Right renal pelvis (tissue), 4 donors: Measurements from ENCODE around the gene CCL21. TPM values are rescaled to one million over a fixed set of nuclear protein-coding genes. Genes with fewer than 3 reads are reported as not detected.
A peak's percentile ranks its signal among the peaks of the same experiment; 100 is the strongest.

Experiments used
- DNase-seq, 4 donors: peaks; one replicate each; pipeline ENCODE4 v3.0.0-alpha.2; 2013; ENCODE audit warnings: low read depth in 4 of 4, low spot score in 3 of 4, missing footprints in 1 of 4
- polyA plus RNA-seq, 4 donors: library from polyadenylated mRNA; unstranded; fragments of 120-200 nt; gene quantifications; one replicate each; pipeline ENCODE4 v1.2.1, GENCODE V29; 2013; ENCODE audit not compliant: insufficient read length in 4 of 4

CCL21 gene
- polyA plus RNA-seq, 4 donors: 11.7 to 36.8 (median 23.6) TPM

- DNase-seq: no peak
Observed at GRCh38 chr9:34709196-34709978, 549 bp downstream of the CCL21 start.

- no peak for DNase-seq
Observed at GRCh38 chr9:34707130-34707529, 2.8 kb downstream of the CCL21 start.

DNA sequence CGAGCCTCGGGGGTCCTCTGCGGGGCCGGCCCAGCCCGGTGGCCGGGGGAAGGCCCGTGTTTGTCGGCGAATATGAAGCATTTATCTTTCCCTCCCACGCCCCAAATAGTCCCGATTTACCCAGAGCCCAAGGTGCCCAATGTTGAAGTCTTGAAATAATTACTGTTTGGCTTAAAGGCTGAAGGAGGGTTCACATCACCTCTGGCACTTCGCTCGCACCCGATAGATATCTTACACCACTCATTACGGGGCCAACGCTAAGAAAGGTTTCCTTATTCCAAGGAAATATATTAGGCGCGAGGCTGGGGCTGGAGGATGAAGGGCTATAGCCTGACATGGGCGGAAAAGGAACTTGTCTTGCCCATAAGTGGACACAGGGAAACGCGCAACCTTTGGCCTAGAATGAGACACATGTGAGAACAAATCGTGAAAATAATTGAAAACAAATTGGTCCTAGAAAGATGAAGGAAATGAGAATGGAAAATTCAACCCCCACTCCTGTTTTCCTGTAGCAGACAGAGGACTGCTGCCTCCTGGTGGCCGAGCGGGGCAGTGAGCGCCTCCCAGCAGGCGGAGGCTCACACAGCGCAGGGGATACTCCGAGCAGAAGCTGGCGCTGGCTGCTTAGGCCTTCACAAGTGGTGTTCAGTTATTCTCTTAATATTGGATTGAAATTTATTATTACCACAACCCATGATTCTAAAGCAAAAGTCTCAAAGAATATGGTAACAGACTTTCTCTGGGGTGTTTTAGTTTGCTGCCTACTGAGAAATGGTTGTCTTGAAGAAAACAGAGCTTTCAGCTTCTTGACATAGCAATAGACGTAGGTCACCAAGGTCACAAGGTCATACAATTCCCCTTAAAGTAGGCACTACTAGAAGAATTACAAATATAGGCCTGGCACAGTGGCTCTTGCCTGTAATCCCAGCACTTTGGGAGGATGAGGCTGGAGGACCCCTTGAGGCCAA, 7.9 kb downstream of the CCL21 start:
- DNase-seq: peak; percentile 61 to 74 (median 63)

DNA sequence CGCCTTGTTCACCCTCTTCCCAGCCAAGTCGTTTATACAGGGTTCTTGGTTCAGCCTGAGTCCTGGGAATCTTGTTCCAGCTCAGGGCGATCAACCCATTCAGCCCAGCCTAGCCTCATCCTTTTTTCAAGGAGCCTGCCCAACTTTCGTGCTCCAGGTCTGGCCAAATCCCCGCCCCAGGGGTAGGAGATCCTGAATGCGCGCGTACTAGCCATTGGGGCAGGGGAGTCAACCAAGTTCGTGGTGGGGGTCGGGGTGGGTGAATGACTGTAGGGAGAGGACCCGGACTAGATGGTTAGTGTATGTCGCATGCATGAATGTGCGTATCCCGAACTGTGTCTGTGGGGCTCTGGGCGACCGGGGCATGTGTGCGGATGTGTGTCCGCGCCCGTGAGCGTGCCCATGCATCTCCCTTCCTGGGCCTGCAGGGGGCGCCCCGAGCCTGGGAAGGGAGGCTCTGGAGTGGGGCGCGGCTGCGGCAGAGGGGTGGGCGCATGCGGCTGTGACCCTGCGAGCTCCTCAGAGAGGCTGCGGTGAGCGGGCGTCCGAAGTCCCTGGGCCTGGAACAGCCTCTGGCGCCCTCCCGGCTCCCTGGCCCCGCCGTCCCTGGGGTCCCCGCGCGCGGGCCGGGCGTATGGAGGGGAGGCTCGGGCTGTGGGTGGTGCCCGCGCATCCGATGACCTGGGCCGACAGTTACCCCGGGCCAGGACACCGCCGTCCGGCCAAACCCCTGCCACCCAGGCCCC, 8.7 kb downstream of the CCL21 start:
- peak in 3 of 4 donors; percentile 52 to 65 (median 63) for DNase-seq

- DNase-seq: no peak
Observed at GRCh38 chr9:34694811-34695210, 15.1 kb downstream of the CCL21 start.

- DNase-seq: no peak
Observed at GRCh38 chr9:34693560-34693959, 16.4 kb downstream of the CCL21 start.

DNA sequence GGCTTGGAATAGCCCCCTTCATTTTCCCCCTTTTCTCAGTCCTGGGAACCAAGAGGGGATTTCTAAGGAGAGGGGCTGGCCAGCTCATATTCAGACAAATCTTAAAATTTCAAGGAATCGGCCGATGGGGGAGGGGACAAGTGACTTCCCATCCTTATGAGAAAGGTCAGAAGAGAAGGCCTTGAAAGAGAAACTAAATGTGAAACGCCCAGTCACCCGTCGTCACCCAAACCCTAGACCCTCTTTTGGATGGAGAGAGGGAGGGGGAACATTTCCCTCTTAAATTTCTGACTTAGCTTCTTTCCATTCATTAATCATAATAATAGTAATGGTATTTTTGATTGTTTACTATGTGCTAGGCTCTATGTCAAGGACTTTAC, 18.0 kb downstream of the CCL21 start:
- DNase-seq: no peak

DNA sequence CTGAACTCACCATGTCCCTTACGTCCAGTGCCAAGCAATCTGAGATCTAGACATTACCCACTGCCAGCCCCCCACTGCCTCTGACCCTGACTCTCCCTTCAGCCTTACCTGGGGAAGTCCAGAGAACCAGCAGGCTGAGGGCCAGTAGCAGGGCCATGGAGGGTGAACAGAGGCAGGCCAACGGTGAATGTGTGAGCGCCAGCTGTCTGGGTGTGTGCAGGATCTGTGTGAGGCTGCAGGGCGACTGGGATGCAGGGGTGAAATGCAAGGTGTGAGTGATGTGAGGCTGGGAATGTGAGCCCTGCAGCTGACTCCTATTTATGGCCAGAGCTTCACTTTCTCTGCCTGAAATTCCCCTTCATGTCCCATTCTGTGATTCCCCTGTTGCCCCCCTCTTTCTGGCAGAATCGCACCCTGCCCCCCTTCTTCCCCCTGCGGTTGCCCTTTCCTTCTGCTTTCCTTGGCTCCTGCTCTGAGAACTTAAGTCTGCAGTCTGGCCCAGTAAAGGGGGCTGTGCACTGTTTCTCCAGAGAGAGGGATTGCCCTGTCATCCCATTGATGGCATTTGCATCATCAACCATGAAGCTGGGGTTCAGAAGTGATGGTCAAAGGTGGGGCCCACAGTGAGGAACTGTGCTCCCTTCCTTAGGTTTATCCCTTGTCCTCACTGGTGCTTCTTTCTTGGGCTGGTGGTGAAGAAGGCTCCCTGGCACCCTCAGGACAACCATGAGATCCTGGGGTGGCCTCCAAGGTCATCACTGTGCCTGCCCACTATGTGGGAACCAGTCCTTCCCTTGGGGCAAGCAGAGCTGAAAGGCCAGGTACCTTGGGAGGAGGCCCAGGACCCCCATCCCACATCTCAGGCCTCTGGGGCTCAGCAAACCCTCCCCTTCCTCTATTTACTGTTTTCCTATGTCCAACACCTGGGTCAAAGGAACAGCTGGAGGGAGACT, 18.7 kb downstream of the CCL21 start, which contains the start of gene CCL19:
Gene CCL19, minus strand, starts transcription at position 294 of the 953 bp plus-strand sequence. Its CDS starts 137 bp downstream, at position 157.
- no peak for DNase-seq

DNA sequence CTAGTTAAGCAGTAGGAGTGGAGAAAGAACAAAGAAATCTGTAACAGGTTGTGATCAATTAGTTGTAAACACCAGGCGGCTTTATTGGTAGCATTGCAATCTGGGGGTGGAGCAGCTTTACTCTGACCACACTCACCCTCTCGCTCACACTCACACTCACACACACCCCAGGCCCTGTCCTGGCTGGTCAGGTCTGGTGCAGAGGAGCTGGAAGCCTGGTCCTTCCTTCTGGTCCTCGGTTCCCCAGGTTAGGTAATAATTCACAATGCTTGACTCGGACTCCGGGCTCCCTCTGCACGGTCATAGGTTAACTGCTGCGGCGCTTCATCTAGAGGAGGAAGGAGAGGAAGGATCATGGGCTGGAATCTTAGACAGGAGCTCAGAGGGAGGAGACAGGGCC, 20.4 kb downstream of the CCL21 start:
- DNase-seq: no peak

- no peak for DNase-seq
Observed at GRCh38 chr9:34689116-34689470, 20.8 kb downstream of the CCL21 start.

GRCh38 chr9:34688329-34689115, 21.4 kb downstream of the CCL21 start:
- DNase-seq: no peak

GRCh38 chr9:34687276-34688030, 22.5 kb downstream of the CCL21 start:
- no peak for DNase-seq

GRCh38 chr9:34686732-34687131, 23.2 kb downstream of the CCL21 start:
- no peak for DNase-seq

- DNase-seq: no peak
Observed at GRCh38 chr9:34686231-34686630, 23.7 kb downstream of the CCL21 start.

GRCh38 chr9:34685591-34685990, 24.3 kb downstream of the CCL21 start:
- no peak for DNase-seq

DNA sequence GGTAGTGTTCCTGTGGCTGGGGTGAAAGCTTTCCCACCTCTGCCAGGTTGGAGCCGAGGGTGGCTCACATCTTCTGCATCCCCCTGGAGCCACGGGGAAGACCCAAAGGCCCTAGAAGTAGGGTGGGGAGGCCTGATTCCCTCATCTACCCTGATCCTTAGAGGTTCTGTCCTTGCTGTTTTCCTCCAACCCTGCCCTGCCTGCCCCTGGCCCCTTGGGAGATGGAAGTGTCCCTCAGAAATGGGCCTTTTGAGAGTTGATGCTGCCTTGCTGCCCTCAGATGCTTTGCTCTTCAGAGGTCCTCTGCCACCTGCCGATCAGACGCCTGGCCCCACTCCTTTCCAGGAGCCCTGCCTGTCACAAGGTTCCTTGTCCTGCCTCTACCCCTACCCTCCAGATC, 25.1 kb downstream of the CCL21 start:
- DNase-seq: no peak

- DNase-seq: no peak
Observed at GRCh38 chr9:34684145-34684544, 25.8 kb downstream of the CCL21 start.

- no peak for DNase-seq
Observed at GRCh38 chr9:34675869-34676268, 34.1 kb downstream of the CCL21 start.
